H1 (cell line): ENCODE results near the gene SSBP3. TPM values are rescaled to one million over a fixed set of nuclear protein-coding genes. Genes with fewer than 3 reads are reported as not detected.

Source experiments
- CTCF ChIA-PET: fragments of 300-600 bp; sonication (Branson Sonifier 250); formaldehyde crosslinking; loops from one replicate; lab custom pipeline; 2021; ENCODE audit not compliant: partially characterized antibody; lab: Charles Lee
- POLR2A ChIA-PET: fragments of 300-600 bp; sonication (Branson Sonifier 250); formaldehyde crosslinking; loops from one replicate; lab custom pipeline; 2021; ENCODE audit warnings: inconsistent platforms; ENCODE audit not compliant: partially characterized antibody; lab: Charles Lee
- DNase-seq, 2 experiments: peaks; one replicate each; pipeline versions ENCODE4 v3.0.0 to v3.0.0-alpha.2; 2010 to 2022; ENCODE audit warnings: low spot score in 2 of 2, low read depth in 1 of 2, mixed read lengths in 1 of 2
- FAIRE-seq: peaks from 2 replicates; lab custom pipeline; 2011; peaks lifted over from hg19 to GRCh38; lab: Jason Lieb, UNC
- H2AFZ ChIP-seq: 2 replicates; pipeline ENCODE4 v1.8.1; 2012; ENCODE audit warnings: low read length, inconsistent platforms
- H2AK5ac ChIP-seq: 2 replicates; pipeline ENCODE4 v1.6.1; 2013; ENCODE audit warnings: low read depth, low read length
- H2BK120ac ChIP-seq: replicated peaks from 2 replicates; pipeline ENCODE3; 2013; ENCODE audit warnings: low read depth, low read length, inconsistent platforms
- H2BK12ac ChIP-seq: 2 replicates; pipeline ENCODE4 v1.6.1; 2013; ENCODE audit warnings: low read depth, low read length
- H2BK15ac ChIP-seq: 2 replicates; pipeline ENCODE4 v1.6.1; 2013; ENCODE audit warnings: low read length
- H2BK20ac ChIP-seq: 2 replicates; pipeline ENCODE4 v1.6.1; 2013; ENCODE audit warnings: low read length
- H2BK5ac ChIP-seq: 2 replicates; pipeline ENCODE4 v1.6.1; 2013; ENCODE audit warnings: low read depth, low read length
- H3K14ac ChIP-seq: 2 replicates; pipeline ENCODE4 v1.6.1; 2013; ENCODE audit warnings: inconsistent platforms; ENCODE audit not compliant: insufficient read length
- H3K18ac ChIP-seq: 2 replicates; pipeline ENCODE4 v1.6.1; 2013; ENCODE audit warnings: low read length; ENCODE audit errors: extremely low read depth
- H3K23ac ChIP-seq: 2 replicates; pipeline ENCODE4 v1.6.1; 2013; ENCODE audit warnings: inconsistent platforms; ENCODE audit not compliant: insufficient read length
- H3K23me2 ChIP-seq: 2 replicates; pipeline ENCODE4 v1.6.1; 2013; ENCODE audit warnings: low read depth, low read length
- H3K27ac ChIP-seq: 2 replicates; pipeline ENCODE4 v1.6.1; 2011; ENCODE audit warnings: low read depth, low read length, inconsistent platforms
- H3K27me3 ChIP-seq, 4 experiments: replicated peaks in 1 of 4; 1 replicate in 1 of 4; 2 replicates in 3 of 4; pipeline versions ENCODE4 v1.6.1 to v1.8.1; 2011 to 2013; ENCODE audit warnings: low read length in 3 of 4, mild to moderate bottlenecking in 3 of 4, inconsistent platforms in 2 of 4, mixed read lengths in 2 of 4, moderate library complexity in 1 of 4; ENCODE audit not compliant: control insufficient read depth in 3 of 4, insufficient read depth in 3 of 4; ENCODE audit errors: extremely low read depth in 1 of 4
- H3K36me3 ChIP-seq, 4 experiments: 2 replicates each; pipeline versions ENCODE4 v1.6.1 to v1.8.1; 2011 to 2013; ENCODE audit warnings: mild to moderate bottlenecking in 4 of 4, low read length in 3 of 4, moderate library complexity in 2 of 4, control low read depth in 1 of 4, inconsistent platforms in 1 of 4; ENCODE audit not compliant: insufficient read depth in 4 of 4, control insufficient read depth in 2 of 4
- H3K4ac ChIP-seq: replicated peaks from 2 replicates; pipeline ENCODE3; 2013; ENCODE audit warnings: low read length, low read depth, mixed read lengths, inconsistent platforms; ENCODE audit not compliant: insufficient read length
- H3K4me1 ChIP-seq, 4 experiments: replicated peaks in 1 of 4; 1 replicate in 1 of 4; 2 replicates in 3 of 4; pipeline versions ENCODE4 v1.6.1 to v1.8.1; 2011 to 2013; ENCODE audit warnings: low read length in 3 of 4, inconsistent platforms in 2 of 4, mixed read lengths in 1 of 4; ENCODE audit not compliant: insufficient read depth in 4 of 4, control insufficient read depth in 3 of 4
- H3K4me2 ChIP-seq, 2 experiments: 2 replicates each; pipeline versions ENCODE4 v1.6.1 to v1.8.1; 2011 to 2013; ENCODE audit warnings: low read depth in 2 of 2, low read length in 2 of 2, control low read depth in 1 of 2, inconsistent platforms in 1 of 2, mild to moderate bottlenecking in 1 of 2; ENCODE audit not compliant: insufficient read depth in 1 of 2
- H3K4me3 ChIP-seq, 4 experiments: fragments of 200-600, 300-600 bp in 1 of 4; sonication (generic), shearing (Covaris generic), sonication (Bioruptor Twin) in 1 of 4; 2 replicates each; pipeline versions ENCODE4 v1.5.1 to v1.8.1; 2011 to 2016; ENCODE audit warnings: low read length in 4 of 4, low read depth in 3 of 4, control low read depth in 2 of 4, inconsistent platforms in 2 of 4, mild to moderate bottlenecking in 2 of 4, mixed read lengths in 1 of 4, moderate library complexity in 1 of 4; ENCODE audit not compliant: insufficient read depth in 2 of 4; ENCODE audit errors: extremely low read depth in 1 of 4
- H3K56ac ChIP-seq: replicated peaks from 2 replicates; pipeline ENCODE3; 2013; ENCODE audit warnings: low read depth, mild to moderate bottlenecking, mixed read lengths, low read length, inconsistent platforms; ENCODE audit not compliant: insufficient read length
- H3K79me1 ChIP-seq: 2 replicates; pipeline ENCODE4 v1.6.1; 2013; ENCODE audit warnings: low read depth, low read length, control low read depth
- H3K79me2 ChIP-seq, 2 experiments: 2 replicates each; pipeline versions ENCODE4 v1.6.1 to v1.8.1; 2012 to 2013; ENCODE audit warnings: low read length in 2 of 2, mild to moderate bottlenecking in 2 of 2, inconsistent platforms in 1 of 2; ENCODE audit not compliant: insufficient read depth in 2 of 2, control insufficient read depth in 1 of 2
- H3K9ac ChIP-seq, 4 experiments: replicated peaks in 1 of 4; 1 replicate in 1 of 4; 2 replicates in 3 of 4; pipeline versions ENCODE4 v1.6.1 to v1.8.1; 2011 to 2013; ENCODE audit warnings: low read depth in 3 of 4, low read length in 3 of 4, control low read depth in 2 of 4, mild to moderate bottlenecking in 2 of 4, moderate library complexity in 2 of 4, inconsistent platforms in 1 of 4; ENCODE audit errors: extremely low read depth in 1 of 4
- H3K9me3 ChIP-seq, 2 experiments: 2 replicates each; pipeline versions ENCODE4 v1.6.1 to v1.8.1; 2012 to 2013; ENCODE audit warnings: mild to moderate bottlenecking in 2 of 2, moderate library complexity in 2 of 2, control low read depth in 1 of 2, inconsistent platforms in 1 of 2, low read depth in 1 of 2, low read length in 1 of 2, mixed read lengths in 1 of 2; ENCODE audit not compliant: insufficient read depth in 2 of 2
- H4K20me1 ChIP-seq, 2 experiments: replicated peaks in 1 of 2; 2 replicates each; pipeline versions ENCODE3 to v1.8.1; 2011 to 2013; ENCODE audit warnings: inconsistent platforms in 2 of 2, low read length in 2 of 2, mild to moderate bottlenecking in 1 of 2; ENCODE audit not compliant: insufficient read depth in 2 of 2, control insufficient read depth in 1 of 2
- H4K5ac ChIP-seq: 2 replicates; pipeline ENCODE4 v1.6.1; 2013; ENCODE audit warnings: low read length, low read depth, mixed read lengths, inconsistent platforms; ENCODE audit not compliant: insufficient read length
- H4K8ac ChIP-seq: 2 replicates; pipeline ENCODE4 v1.8.0; 2013; ENCODE audit warnings: mild to moderate bottlenecking, moderate library complexity, low read length, inconsistent platforms; ENCODE audit not compliant: insufficient read depth; ENCODE audit errors: extremely low read depth
- H4K91ac ChIP-seq: replicated peaks from 2 replicates; pipeline ENCODE3; 2013; ENCODE audit warnings: low read length, mixed read lengths, inconsistent platforms; ENCODE audit not compliant: insufficient read length
- CBX8 ChIP-seq: fragments of 300-800, 300-1000 bp; sonication (generic); IDR thresholded peaks from 2 replicates; pipeline ENCODE4 v1.7.1; 2016; ENCODE audit warnings: low read depth, low read length, borderline replicate concordance
- EP300 ChIP-seq, 2 experiments: IDR thresholded peaks; 1 replicate in 1 of 2; 2 replicates in 1 of 2; pipeline ENCODE4 v1.6.1; 2011 to 2012; ENCODE audit warnings: low read depth in 2 of 2, low read length in 2 of 2, mild to moderate bottlenecking in 2 of 2, borderline replicate concordance in 1 of 2, inconsistent platforms in 1 of 2, moderate library complexity in 1 of 2
- FOSL1 ChIP-seq: IDR thresholded peaks from 2 replicates; pipeline ENCODE4 v1.6.1; 2011; ENCODE audit warnings: mild to moderate bottlenecking, low read depth, low read length, moderate library complexity; ENCODE audit not compliant: insufficient read depth
- KDM4A ChIP-seq: IDR thresholded peaks from one replicate; pipeline ENCODE4 v1.7.1; 2012; ENCODE audit warnings: low read depth, mild to moderate bottlenecking, moderate library complexity, low read length, inconsistent platforms; ENCODE audit not compliant: severe bottlenecking
- MAFK ChIP-seq: IDR thresholded peaks from 2 replicates; pipeline ENCODE4 v1.6.1; 2012; ENCODE audit warnings: low read depth, mild to moderate bottlenecking, improper control_type of control experiment, low read length
- MAX ChIP-seq: IDR thresholded peaks from 2 replicates; pipeline ENCODE4 v1.6.1; 2012; ENCODE audit warnings: inconsistent platforms
- NANOG ChIP-seq: IDR thresholded peaks from 2 replicates; pipeline ENCODE4 v1.6.1; 2011; ENCODE audit warnings: low read length, low read depth, mild to moderate bottlenecking, inconsistent platforms; ENCODE audit not compliant: insufficient read depth, poor library complexity, severe bottlenecking
- SP2 ChIP-seq: IDR thresholded peaks from 2 replicates; pipeline ENCODE4 v1.6.1; 2012; ENCODE audit warnings: mild to moderate bottlenecking, low read length, inconsistent platforms
- TBP ChIP-seq: IDR thresholded peaks from 2 replicates; pipeline ENCODE4 v1.6.1; 2011; ENCODE audit warnings: low read depth, low read length, improper control_type of control experiment
- WGBS, 2 experiments: shearing (Covaris generic) in 1 of 2; methylation state at CpG; one replicate each; pipeline versions ENCODE4 v1.1.6 to v1.1.7; 2013 to 2015; ENCODE audit warnings: low lambda C conversion rate in 2 of 2, mixed read lengths in 2 of 2, inconsistent platforms in 1 of 2, low coverage in 1 of 2, missing lambda C conversion rate in 1 of 2; ENCODE audit not compliant: insufficient replicate concordance in 2 of 2, insufficient coverage in 1 of 2, insufficient read length in 1 of 2; ENCODE audit errors: extremely low coverage in 1 of 2, missing lambda C conversion rate in 1 of 2; 5-methylcytosine and 5-hydroxymethylcytosine counted together
- polyA plus RNA-seq, 7 experiments: library from polyadenylated mRNA; depleted of rRNA in 3 of 7; stranded (reverse) in 5 of 7; unstranded in 2 of 7; fragments of >200 nt in 5 of 7; fragments of 200-250 nt in 2 of 7; gene quantifications; 1 replicate in 5 of 7; 2 replicates in 1 of 7; 4 replicates in 1 of 7; pipeline versions ENCODE4 v1.2.1 to v1.2.3, GENCODE V29; 2011 to 2013; ENCODE audit warnings: missing spikeins in 2 of 7, mixed read lengths in 2 of 7
- total RNA-seq: library from RNA; stranded (reverse); fragmentation: NEBNext Ultra II Directional; extraction: Animal tissue kit (Norgen Biotek cat#: 25700); gene quantifications from 2 replicates; pipeline ENCODE4 v1.2.1, GENCODE V29; 2021
- TF ChIP-seq, protein P1 (sequence below), 3 experiments: IDR thresholded peaks; 1 replicate in 2 of 3; 2 replicates in 1 of 3; pipeline versions ENCODE4 v1.5.1 to v1.6.1; 2011; ENCODE audit warnings: low read length in 3 of 3, mild to moderate bottlenecking in 3 of 3, inconsistent platforms in 2 of 3, low read depth in 1 of 3, moderate library complexity in 1 of 3; ENCODE audit not compliant: insufficient read depth in 1 of 3; ENCODE audit errors: control extremely low read depth in 1 of 3

The SSBP3 gene
- total and polyA plus RNA-seq, 2 of the 8 experiments (the other 6 are each of a cell fraction or from before 2014, with no cell fraction given), result 99.7 to 133 TPM

GRCh38 chr1:54387419-54387818 lies 18.8 kb downstream of the SSBP3 start:
- Histone ChIP-seq H2BK5ac (no peak overlapping the region), H4K91ac (no peak overlapping the region), H4K8ac (no peak overlapping the region), H2BK20ac (no peak overlapping the region), H2BK12ac (no peak overlapping the region), H3K23me2 (no peaks in the 10 kb centered on the region), H3K4ac (no peak overlapping the region), H3K27ac (no peak overlapping the region), H3K18ac (no peak overlapping the region), H2AFZ (no peak overlapping the region), H3K9ac (no peak overlapping the region), H2AK5ac (no peak overlapping the region), H4K5ac (no peak overlapping the region), H3K4me2 (no peak overlapping the region), H3K14ac (no peak overlapping the region), H2BK120ac (no peak overlapping the region), H3K4me3 (no peak overlapping the region), H3K9me3 (no peaks in the 10 kb centered on the region), H2BK15ac (no peak overlapping the region), H3K36me3 (peaks cover 0 to 35% (median 7%) of the 10 kb centered on the region in 4 experiments; a peak in 4 of 8 replicates), H3K79me1 (peaks cover 16% of the 10 kb centered on the region), H3K23ac (no peak overlapping the region), H3K79me2 (peaks cover 20 to 90% of the 10 kb centered on the region in 2 experiments), H3K56ac (no peak overlapping the region), H3K4me1 (peaks cover 0 to 4% (median 1%) of the 10 kb centered on the region in 4 experiments; a peak in 3 of 7 replicates), H4K20me1 (peaks cover 31 to 44% of the 10 kb centered on the region in 2 experiments), H3K27me3 (no peaks in the 10 kb centered on the region)
- DNase-seq (no peak), FAIRE-seq (no peak)
- ChIA-PET POLR2A (interaction anchor here (0.5 to 1.9 kb wide), 4 partner anchors 9 to 28 kb away, joined by 3 to 6 read pairs (median 4); partner anchors contain the start of gene SSBP3), CTCF (interaction anchor here (0.5 to 1.6 kb wide), 4 partner anchors 9 to 114 kb away, joined by 3 to 4 read pairs (median 3); no protein-coding TSS in a partner anchor)
- 90% methylated on average over 5 of the region's 5 CpGs; no CpG with 5 or more reads in 1 of the 2 experiments for WGBS, 2 experiments
- no peak for TF ChIP-seq SP2
- TF ChIP-seq KDM4A, result no peak
- TF ChIP-seq CBX8, result no peak
- no peak for TF ChIP-seq TBP
- TF ChIP-seq MAX, result no peak
- no peak for TF ChIP-seq NANOG
- TF ChIP-seq, protein P1, sequence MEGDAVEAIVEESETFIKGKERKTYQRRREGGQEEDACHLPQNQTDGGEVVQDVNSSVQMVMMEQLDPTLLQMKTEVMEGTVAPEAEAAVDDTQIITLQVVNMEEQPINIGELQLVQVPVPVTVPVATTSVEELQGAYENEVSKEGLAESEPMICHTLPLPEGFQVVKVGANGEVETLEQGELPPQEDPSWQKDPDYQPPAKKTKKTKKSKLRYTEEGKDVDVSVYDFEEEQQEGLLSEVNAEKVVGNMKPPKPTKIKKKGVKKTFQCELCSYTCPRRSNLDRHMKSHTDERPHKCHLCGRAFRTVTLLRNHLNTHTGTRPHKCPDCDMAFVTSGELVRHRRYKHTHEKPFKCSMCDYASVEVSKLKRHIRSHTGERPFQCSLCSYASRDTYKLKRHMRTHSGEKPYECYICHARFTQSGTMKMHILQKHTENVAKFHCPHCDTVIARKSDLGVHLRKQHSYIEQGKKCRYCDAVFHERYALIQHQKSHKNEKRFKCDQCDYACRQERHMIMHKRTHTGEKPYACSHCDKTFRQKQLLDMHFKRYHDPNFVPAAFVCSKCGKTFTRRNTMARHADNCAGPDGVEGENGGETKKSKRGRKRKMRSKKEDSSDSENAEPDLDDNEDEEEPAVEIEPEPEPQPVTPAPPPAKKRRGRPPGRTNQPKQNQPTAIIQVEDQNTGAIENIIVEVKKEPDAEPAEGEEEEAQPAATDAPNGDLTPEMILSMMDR (IDR thresholded peaks at IDR 0.05; ENCODE audit: control extremely low read depth in 1 of 3, insufficient read depth in 1 of 3, low read depth in 1 of 3, low read length in 3 of 3), result no peak
- TF ChIP-seq MAFK, result no peak
- no peak for TF ChIP-seq EP300 (IDR thresholded peaks at IDR 0.05; ENCODE audit: borderline replicate concordance in 1 of 2, low read depth in 2 of 2, low read length in 2 of 2)
- no peak for TF ChIP-seq FOSL1
